Activated CD4-positive, alpha-beta T cell treated with anti-CD3 and anti-CD28 coated beads for 4 hours (primary cell): ENCODE measurements around the gene RPTOR.

Source experiments
- DNase-seq, 2 donors: peaks; one replicate each; pipeline ENCODE4 v3.0.0-alpha.2; 2020

RPTOR gene

DNA sequence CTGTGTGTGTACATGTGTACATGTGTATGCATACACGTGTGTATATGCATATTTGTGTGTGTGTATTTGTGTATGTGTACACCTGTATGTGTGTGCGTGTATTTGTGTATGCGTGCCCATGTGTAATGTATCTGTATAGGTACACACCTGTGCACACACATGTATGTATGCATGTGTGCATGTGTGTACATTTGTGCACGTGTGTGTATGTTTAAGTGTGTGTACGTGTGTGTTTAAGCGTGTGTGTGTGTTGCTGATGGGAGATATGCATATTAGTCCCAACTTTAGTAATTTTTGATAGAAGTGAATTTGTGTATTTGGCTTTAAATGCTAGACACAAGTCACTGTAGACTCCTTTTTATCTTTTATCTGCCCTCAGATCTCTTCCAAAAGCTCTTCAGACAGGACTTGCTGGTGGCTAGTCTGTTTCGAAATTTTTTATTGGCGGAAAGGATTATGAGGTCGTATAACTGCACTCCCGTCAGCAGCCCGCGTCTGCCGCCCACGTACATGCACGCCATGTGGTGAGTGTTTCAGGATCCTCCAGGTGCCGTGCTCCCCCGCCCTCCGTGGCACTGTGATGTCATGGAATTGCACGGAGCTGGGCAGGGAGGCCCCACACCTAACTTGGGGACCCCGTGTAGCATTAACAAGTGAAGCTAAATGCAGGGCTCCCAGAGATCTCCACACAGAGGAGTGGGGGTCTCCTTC is 278.2 kb downstream of the RPTOR start:
- no peak for DNase-seq

DNA sequence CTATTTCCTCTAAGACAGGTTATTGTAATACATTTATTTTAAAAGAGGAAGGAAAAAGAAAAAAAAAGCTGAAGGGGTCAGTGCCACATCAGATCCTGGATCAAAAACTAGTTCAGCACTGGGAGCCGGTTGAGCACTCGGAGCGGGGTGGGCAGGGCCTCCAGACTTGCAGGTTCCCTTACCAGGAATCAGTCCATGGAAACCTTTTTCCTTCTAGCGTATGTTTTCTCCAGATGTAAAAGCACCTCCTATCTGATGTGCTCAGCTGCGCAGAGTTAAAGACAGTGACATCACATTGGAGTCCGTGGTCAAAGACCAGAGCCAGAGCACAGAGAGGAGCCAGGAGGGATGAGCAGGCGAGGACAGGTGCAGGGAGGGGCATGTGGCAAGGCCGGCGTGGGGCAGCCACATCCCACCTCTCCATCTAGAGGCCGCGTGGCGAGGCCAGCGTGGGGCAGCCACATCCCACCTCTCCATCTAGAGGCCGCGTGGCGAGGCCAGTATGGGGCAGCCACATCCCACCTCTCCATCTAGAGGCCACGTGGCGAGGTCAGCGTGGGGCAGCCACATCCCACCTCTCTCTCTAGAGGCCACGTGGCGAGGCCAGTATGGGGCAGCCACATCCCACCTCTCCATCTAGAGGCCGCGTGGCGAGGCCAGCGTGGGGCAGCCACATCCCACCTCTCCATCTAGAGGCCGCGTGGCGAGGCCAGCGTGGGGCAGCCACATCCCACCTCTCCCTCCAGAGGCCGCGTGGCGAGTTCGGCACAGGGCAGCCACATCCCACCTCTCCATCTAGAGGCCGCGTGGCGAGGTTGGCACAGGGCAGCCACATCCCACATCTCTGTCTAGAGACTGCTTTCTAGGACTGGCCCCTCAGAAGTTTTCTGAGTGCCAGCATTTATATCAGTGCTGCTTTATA is 280.2 kb downstream of the RPTOR start:
- DNase-seq: no peak

DNA sequence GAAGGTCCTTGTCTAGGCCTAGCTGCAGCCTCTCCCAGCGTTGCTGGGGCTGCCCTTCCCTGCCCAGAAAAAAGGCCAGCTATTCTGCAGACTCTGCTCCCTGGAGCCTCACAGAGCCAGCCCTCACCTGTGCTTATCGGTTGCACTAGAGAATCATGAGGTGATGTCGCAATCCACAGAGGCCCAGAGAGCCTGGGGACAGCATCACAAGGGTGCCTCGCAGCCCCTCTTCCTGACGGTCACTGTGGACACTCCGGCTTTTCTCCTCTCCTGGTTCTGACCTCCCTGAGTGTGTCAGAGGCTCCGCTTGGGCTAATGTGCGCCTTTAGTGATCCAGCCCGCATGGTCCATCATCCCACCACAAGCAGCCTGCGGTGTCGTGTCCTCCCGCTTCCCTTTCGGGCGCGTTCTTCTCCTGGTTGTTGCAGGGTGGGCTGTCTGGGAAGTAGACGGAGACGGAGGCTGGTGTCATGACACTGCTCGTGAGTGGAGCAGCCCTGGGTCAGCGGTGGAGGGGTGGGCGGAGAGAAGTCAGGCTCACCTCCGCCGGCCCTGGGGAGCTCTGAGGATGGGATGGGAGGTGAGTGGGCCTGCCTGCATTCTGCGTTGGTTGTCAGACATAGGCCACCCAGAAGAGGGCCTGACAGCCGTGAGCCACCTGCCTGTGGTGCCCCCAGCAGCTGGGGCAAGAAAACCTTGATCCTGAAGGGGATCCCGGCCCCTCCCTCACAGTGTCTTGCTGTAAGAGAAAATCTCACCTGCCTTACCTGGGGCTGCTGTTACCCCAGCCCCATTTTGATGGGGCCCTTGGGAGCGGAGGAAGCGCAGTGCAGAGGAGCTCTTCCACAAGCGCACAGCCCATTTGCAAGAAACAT is 281.1 kb downstream of the RPTOR start:
- DNase-seq: no peak

DNA sequence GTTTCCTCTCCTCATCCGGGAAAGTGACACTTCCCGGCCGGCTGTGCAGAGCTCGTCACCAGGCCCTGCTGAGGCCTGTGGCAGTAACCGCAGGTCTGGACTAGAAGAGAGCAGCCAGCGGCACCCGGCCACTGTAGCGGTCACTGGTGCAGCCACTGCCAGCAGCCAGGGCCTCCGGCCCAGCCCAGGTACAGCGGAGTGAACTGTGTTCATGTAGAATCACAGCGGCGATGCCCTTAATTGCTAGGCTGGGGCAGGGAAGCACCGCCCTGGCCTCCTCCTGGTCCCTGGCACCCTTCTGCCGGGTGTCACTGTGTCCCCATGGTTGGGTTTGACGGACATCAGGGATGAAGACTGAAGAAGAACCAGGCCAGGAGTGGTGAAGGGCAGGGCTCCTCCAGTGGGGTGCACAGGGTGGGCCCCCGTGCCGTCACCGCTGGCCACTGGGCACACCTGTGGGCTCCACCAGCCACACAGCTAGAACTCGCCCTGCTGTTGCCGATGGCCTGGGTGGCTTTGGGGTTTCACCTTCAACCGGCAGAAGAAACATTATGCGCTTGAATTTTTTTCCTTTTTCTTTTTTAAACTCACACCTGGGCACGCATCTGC is 281.8 kb downstream of the RPTOR start:
- no peak for DNase-seq

DNA sequence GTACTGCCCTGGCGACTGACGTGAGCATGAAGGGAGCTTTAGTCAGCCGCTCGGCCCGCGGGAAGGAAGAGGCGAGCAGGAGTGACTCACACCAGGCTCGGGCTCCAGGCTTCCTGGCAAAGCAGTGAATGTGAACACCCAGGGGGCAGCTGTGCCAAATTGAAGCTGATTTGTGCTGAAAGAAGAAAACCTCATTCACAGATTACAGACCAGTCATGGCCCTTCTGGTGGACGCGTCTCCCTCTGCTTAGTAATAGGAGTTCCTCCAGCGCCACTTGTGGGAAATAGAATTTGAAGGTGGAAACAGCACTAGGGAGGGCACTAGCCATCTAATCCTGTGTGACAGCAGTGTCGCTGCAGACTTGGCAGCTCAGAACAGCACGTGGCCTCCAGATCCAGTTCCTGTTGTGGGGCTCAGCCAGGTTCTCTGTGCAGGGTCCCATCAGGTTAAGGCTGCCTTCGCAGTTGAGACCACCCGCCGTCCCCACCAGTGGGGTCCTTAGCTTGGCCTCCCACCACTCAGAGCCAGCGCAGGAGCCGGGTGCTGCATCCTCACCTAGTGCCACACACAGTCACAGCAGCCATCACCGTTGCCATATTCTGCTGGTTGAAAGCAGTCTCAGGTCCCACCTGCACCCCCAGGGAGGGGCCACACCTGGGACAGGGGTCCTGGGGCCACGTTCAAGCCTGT is 282.5 kb downstream of the RPTOR start:
- DNase-seq: no peak

DNA sequence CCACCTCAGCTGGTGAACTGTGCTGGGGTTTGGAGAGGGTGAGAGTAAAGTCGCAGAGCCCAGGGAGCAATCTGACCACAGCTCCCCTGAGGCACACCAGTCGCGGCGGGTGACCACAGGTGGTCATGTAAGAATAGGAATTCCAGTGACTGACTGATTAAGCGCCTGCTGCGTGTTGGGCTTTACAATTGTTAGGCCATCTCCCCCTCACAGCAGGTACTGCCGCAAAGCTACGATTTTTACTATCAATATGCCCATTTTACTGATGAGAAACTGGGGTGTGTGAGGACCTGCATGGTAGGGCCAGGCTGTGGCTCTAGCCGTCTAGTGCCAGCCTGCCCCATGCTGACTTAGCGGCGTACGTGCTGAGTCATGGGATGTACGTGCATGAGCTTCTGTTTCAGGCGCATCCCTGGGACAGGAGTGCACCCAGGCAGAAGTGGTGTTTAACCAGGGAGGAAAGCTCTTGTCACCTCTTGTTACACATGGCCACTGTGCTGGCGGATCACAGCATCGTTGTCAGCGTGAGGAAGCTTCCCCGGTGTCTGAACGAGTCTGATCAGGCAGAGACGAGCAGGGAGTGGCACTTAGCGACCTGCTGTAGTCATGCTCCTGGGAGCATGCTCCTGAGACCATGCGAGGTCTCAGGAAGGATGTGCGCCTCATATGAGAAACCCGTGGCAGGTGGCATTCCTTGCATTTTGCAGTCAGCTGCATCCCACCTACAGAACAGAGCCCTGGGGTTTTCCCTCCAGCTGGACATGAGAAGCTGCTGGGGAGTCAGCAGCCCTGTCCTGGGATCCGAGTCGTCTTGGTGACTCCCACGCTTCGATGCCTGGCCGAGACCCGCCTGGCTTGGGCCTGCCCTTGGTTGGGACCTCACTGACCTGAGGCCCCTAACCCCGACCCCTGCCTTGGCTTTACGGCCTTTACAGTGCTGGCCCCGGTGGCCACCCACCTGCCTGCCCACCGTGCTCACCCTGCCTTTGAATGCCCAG is 283.3 kb downstream of the RPTOR start:
- DNase-seq: no peak

DNA sequence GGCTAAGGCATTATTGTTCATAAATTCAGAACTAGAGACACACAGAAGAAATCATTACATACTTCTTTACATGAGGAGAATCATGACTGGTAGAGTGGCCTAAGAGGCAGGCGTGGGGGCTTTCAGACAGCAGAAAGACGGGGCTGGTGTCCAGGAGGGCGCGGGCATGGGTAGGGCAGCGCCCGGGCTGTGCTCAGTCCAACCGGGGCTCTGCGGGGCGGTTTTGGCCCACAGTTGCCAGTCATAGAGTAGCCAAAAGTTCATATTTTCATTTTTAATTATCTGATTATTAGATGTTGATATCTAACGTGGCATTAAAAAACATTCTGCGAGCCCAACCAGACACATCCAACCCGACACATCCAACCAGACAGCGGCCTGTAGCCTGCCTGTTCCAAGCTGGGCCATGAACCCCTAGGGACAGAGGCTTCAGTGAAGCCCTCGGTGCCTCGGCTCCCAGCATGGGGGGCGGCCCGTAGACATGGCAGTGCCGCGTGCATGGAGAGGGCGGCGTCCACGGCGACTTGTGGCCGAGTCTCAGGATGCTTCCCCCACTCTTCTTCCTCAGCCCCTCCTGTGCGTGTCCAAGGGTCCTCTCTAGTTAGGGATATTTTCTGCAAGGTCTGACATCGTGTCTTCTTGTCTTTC is 284.7 kb downstream of the RPTOR start:
- no peak for DNase-seq

DNA sequence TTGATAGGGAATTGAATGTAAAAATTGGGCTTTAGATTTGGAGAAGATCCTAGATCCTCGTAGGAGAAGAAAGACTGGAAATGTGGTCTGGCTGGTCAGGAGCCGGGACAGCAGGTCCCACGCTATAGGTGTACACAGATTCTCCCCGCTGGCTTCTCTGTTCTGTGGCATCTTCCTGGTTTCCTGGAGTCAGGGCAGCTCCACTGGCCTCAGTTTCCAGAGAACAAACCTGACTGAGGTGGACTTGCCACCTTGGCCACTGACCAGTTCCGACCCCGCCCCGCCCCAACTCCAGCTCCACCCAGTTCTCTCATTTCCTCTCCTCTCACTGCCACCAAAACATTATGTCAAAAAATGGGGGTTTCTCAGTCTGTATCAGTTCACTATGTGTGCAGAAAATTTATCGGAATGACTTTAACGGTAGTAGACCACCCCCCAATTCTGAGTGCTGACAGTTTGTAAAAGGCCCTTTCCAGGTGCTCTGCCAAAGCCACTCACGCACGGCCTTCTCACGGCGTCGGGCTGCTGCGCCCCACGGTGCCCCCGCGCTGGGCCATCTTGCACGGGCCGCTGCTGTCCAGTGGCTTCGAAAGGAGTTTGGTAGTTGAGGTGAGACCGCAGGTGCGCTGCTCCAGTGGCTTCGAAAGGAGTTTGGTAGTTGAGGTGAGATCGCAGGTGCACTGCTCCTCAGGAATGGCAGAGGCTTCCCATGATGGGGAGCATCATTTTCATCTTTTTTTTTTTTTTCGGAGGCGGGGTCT is 285.6 kb downstream of the RPTOR start:
- DNase-seq: no peak

DNA sequence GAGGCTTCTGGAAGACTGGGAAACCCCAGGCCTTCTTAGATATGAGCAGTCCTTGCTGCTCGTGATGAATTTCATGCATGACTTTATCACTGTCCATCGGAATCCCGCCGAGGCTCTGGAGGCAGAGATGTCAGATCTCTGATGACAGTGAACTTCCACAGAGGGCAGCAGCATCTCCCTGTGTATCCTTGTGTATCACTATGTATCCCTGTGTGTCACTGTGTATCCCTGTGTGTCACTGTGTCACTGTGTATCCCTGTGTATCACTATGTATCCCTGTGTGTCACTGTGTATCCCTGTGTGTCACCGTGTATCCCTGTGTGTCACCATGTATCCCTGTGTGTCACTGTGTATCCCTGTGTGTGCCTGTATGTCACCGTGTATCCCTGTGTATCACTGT is 286.9 kb downstream of the RPTOR start:
- no peak for DNase-seq

DNA sequence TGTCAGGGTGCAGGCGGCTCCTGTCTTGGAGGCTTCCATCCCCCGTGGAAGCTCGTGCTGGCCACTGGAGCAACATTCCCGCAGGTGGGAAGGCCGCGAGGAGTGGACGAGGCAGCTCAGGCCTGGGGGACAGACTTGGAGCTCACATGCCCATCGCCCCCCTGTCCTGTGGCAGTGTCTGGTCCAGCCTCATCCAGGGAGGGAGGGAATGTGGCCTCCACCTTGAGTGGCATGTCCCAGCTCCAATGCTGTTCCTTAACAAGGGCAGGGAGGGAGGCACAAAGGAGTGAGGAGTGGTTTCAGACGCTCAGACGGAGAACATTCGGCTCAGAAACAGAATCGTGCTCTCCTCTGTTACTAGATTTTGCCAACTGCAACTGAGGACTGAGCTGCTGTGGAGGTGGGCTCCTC is 287.6 kb downstream of the RPTOR start:
- no peak for DNase-seq

DNA sequence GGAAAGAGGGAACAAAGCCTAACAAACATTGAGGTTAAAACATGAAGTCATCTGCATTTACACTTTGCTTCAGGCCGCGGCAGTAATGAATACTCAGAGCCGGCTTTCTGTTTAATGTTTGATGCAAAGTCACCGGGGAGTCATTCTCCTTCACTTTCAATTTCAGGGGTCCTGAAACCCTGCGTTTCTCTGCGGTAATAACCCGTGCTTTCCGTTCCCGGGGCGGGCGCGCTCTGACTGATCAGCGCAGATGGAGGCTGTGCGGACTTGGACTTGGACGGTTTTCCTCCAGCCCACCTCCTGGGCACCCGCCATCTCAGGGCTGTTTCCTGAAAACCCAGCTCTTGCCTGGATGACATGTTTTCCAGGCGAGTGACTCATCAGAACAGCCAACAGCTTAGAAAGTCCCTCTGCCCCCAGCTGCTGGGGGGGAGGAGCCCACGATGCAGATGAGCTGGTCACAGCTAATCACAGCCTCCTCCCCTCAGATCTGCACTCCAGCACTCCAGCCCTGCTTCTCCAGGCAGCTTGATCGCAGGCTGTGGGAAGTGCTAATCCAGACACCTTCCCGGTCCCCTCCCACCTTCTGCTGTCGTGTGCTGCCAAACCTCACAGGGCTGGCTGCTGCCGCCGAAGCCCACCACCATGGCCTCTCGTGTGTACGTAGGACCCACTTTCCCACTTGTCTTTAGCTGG is 288.4 kb downstream of the RPTOR start:
- peak; percentile 81 to 84 for DNase-seq

DNA sequence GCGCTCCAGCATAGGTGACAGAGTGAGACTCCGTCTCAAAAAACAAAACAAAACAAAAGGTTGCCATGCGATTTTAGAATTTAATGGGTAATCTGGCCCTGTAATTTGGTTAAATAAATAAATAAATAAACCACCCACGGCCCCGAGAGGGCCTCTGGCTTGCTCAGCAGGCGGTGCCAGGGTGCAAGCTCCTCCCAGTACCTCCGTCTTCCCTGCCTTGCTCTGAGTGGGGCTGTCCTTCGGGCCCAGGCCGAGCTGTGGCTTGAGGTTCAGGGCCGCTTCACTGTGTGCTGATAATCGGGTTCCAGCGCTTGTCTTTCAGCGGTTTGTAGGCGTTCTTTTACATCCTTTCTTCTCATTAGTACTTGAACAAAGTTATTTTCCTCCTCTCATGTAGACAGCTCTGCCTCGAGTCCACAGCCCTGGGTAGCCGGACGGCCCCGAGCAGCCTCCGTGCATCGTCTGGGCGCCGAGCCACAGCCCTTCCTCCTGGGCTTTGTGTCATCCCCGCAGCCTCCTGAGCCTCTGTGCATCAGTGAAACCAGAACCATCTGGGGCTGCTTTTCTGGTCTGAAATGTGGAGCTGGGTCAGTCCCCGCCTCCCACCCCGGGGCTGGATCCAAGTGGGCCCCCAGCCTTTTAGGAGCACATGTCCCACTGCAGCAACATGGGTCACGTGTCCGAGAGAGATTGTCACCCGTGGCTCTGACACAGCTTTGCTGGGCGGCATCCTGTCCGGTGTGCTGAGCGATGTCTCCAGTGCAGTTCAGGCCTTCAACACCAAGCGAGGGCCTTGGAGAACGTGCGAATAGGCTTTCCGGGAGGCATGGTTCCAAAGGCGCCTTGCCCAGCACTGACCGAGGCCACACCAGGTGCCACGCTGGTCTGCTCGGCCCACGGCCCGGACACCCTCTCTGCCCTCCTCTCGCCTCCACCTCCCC is 289.6 kb downstream of the RPTOR start:
- DNase-seq: peak in 1 of 2 donors; percentile 0

DNA sequence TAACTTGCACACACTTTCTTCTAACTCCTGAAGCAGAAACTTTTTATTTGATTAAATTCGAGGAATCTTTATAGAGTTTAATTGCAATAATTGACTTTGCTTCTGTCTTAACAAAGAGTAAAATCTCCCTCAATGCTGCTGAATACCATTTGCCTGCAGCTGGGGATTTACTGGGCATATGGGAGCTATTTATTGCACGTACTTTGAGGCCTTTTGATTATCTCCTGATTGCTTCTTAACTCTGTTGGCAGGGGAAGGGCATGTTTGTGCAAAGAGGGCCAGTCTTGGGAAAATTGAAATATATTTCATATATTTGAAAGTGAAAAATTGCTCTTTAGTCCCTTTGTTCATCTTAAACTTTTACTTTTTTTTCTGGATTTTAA is 290.2 kb downstream of the RPTOR start:
- DNase-seq: no peak

DNA sequence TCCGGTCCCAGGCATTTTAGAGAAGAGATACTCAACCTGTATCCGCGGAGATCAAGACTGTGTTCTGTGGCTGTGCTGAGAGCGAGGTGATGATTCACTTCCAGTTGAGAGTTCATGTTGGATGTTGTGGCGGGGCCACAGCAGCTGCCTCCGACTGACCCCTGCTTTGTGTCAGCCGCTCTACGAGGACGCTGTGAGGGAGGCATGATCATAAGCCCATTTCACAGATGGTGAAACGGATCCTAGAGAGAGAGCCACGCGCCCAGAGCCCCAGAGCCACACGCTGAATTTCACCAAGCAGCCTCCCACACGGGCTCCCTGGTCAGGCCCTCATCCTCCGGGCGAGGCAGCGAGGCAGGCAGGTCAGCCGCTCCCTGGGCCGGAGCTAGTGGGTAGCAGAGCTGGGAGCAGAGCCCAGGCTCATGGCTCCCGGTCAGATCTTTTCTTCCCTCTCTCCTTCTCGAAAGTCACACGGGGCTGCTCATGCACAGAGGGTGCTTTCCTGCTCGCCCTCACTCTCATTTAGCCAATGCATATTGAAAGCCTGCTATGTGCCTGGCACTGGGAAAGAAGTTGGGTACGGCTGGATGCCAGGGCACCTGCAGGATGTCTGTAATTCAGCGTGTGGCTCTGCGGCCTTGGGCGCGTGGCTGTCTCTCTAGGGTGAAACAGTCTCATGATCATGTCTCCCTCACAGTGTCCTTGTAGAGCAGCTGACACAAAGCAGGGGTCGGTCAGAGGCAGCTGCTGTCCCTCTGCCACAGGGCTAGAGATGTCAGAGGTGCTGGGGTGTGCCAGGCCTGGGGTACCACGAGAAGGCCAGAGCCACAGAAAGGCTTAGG is 291.4 kb downstream of the RPTOR start:
- DNase-seq: no peak

DNA sequence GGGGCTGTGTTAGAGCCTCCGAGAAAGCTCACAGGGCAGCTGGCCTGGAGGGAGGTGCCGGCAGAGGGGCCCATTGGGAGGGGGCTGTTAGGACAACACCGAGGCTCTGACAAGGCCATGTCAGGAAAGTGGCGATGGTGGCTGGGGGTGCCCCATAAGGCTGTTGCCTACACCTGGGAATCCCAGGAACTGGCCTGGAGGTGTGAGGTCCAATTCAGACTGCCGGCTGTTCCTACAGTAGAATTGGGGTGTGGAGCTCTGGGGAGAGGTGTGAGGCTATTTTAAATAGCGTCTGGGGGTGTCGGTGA is 292.0 kb downstream of the RPTOR start:
- DNase-seq: no peak

DNA sequence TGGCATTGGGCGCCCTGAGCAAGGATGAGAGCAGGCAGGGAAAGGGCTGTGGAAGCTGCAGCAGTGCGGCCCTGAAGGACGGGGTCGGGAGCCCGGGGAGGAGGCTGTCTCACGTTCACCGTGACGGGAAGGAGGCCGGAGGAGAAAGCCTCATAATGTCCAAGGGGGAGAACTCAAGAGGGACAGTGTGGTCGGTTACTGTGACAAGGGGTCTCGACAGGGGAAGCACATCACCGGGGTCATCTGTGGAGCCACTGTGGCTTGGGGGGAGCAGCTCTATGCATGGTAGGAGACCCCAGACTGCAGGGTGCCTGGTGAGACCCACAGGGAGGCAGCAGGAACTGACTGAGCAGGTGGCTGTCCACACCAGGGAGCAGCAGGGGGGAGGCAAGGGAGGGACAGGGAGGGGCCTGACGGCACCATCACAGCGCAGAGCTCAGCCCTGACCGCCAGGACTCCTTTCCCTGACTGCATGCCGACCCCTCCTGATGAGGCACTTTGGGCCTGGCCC is 292.4 kb downstream of the RPTOR start:
- DNase-seq: no peak

DNA sequence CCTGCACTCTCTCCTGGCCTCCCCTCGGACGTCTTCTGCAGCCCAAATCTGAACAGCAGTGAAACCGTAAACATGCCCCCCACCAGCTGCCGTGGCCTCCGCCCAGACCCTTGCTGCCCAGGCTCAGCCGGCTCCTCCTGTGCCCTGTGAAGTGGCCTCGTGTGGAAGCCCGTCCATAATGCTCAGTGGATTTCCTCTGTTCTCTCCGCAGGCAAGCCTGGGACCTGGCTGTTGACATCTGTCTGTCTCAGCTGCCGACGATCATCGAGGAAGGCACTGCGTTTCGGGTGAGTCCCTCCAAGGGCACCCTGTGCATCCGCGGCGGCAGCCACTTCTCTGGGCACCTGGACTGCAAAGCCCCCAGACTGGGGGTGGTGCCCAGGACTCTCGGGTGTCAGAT is 293.1 kb downstream of the RPTOR start:
- no peak for DNase-seq
